H1 (cell line): ENCODE results near the gene SAE1. TPM values are rescaled to one million over a fixed set of nuclear protein-coding genes. Genes with fewer than 3 reads are reported as not detected.

Experiments used
- BACH1 ChIP-seq: IDR thresholded peaks from 2 replicates; pipeline ENCODE4 v1.6.1; 2012; ENCODE audit warnings: low read length, improper control_type of control experiment
- BCL11A ChIP-seq, 2 experiments: IDR thresholded peaks; one replicate each; pipeline ENCODE4 v1.6.1; 2011; ENCODE audit warnings: low read depth in 2 of 2, low read length in 2 of 2, mild to moderate bottlenecking in 2 of 2
- EP300 ChIP-seq, 2 experiments: IDR thresholded peaks; 1 replicate in 1 of 2; 2 replicates in 1 of 2; pipeline ENCODE4 v1.6.1; 2011 to 2012; ENCODE audit warnings: low read depth in 2 of 2, low read length in 2 of 2, mild to moderate bottlenecking in 2 of 2, borderline replicate concordance in 1 of 2, inconsistent platforms in 1 of 2, moderate library complexity in 1 of 2
- SP2 ChIP-seq: IDR thresholded peaks from 2 replicates; pipeline ENCODE4 v1.6.1; 2012; ENCODE audit warnings: mild to moderate bottlenecking, low read length, inconsistent platforms
- TCF12 ChIP-seq: IDR thresholded peaks from 2 replicates; pipeline ENCODE4 v1.6.1; 2011; ENCODE audit warnings: low read depth, mild to moderate bottlenecking, low read length
- polyA plus RNA-seq, 7 experiments: library from polyadenylated mRNA; depleted of rRNA in 3 of 7; stranded (reverse) in 5 of 7; unstranded in 2 of 7; fragments of >200 nt in 5 of 7; fragments of 200-250 nt in 2 of 7; gene quantifications; 1 replicate in 5 of 7; 2 replicates in 1 of 7; 4 replicates in 1 of 7; pipeline versions ENCODE4 v1.2.1 to v1.2.3, GENCODE V29; 2011 to 2013; ENCODE audit warnings: missing spikeins in 2 of 7, mixed read lengths in 2 of 7
- total RNA-seq: library from RNA; stranded (reverse); fragmentation: NEBNext Ultra II Directional; extraction: Animal tissue kit (Norgen Biotek cat#: 25700); gene quantifications from 2 replicates; pipeline ENCODE4 v1.2.1, GENCODE V29; 2021

Gene SAE1
- total and polyA plus RNA-seq, 2 of the 8 experiments (the other 6 are each of a cell fraction or from before 2014, with no cell fraction given), result 213 to 268 TPM

- TF ChIP-seq BCL11A (IDR thresholded peaks at IDR 0.05; ENCODE audit: low read depth in 2 of 2, low read length in 2 of 2) (no peak), SP2 (no peak), TCF12 (no peak), EP300 (IDR thresholded peaks at IDR 0.05; ENCODE audit: borderline replicate concordance in 1 of 2, low read depth in 2 of 2, low read length in 2 of 2) (no peak), BACH1 (no peak)
These were observed 2.4 kb downstream of the SAE1 start (continued) for GRCh38 chr19:47133021-47133471.
